HepG2 (cell line): Measurements from ENCODE around the gene KLHL11. TPM values are rescaled to one million over a fixed set of nuclear protein-coding genes. Genes with fewer than 3 reads are reported as not detected.

Source experiments
- GATA4 ChIP-seq: sonication (generic); IDR thresholded peaks from 2 replicates; pipeline ENCODE4 v1.6.1; 2016; ENCODE audit warnings: antibody characterized with exemption, low read depth, borderline replicate concordance
- HNF4A ChIP-seq: sonication (generic); formaldehyde crosslinking; IDR thresholded peaks from 2 replicates; pipeline ENCODE4 v1.4.0; 2020; ENCODE audit warnings: missing genetic modification reagents
- HNF4G ChIP-seq, 2 experiments: sonication (generic) in 1 of 2; formaldehyde crosslinking in 1 of 2; IDR thresholded peaks; 2 replicates each; pipeline versions ENCODE4 v1.4.0 to v1.6.1; 2011 to 2020; ENCODE audit warnings: borderline replicate concordance in 2 of 2, low read depth in 2 of 2, mild to moderate bottlenecking in 2 of 2, low read length in 1 of 2, missing genetic modification reagents in 1 of 2, moderate library complexity in 1 of 2
- KDM5A ChIP-seq: fragments of 200-600 bp; sonication (generic); IDR thresholded peaks from 2 replicates; pipeline ENCODE4 v1.7.0; 2018; ENCODE audit warnings: antibody characterized with exemption, mild to moderate bottlenecking, low read length, borderline replicate concordance
- LCORL ChIP-seq, 2 experiments: fragments of 450-650 bp in 1 of 2; sonication (generic) in 1 of 2; formaldehyde crosslinking in 1 of 2; IDR thresholded peaks; 2 replicates each; pipeline versions ENCODE4 v1.5.0 to v1.6.1; 2017 to 2020; ENCODE audit warnings: antibody characterized with exemption in 1 of 2, missing genetic modification reagents in 1 of 2
- MLLT10 ChIP-seq: sonication (generic); formaldehyde crosslinking; IDR thresholded peaks from 2 replicates; pipeline ENCODE4 v1.4.0; 2020; ENCODE audit warnings: missing genetic modification reagents
- NCOR1 ChIP-seq: fragments of 200-600 bp; sonication (generic); IDR thresholded peaks from 2 replicates; pipeline ENCODE4 v1.7.0; 2017; ENCODE audit warnings: antibody characterized with exemption, low read length, borderline replicate concordance
- NFATC3 ChIP-seq: sonication (generic); formaldehyde crosslinking; IDR thresholded peaks from 2 replicates; pipeline ENCODE4 v1.5.1; 2020; ENCODE audit warnings: mild to moderate bottlenecking, missing genetic modification reagents
- SP1 ChIP-seq, 2 experiments: fragments of 450-650 bp in 1 of 2; sonication (generic) in 1 of 2; formaldehyde crosslinking in 1 of 2; IDR thresholded peaks; 2 replicates each; pipeline versions ENCODE4 v1.4.0 to v1.6.1; 2016 to 2020; ENCODE audit warnings: missing genetic modification reagents in 1 of 2
- STAG1 ChIP-seq: sonication (generic); formaldehyde crosslinking; IDR thresholded peaks from 2 replicates; pipeline ENCODE4 v1.4.0; 2020; ENCODE audit warnings: missing genetic modification reagents
- ZNF563 ChIP-seq: sonication (generic); formaldehyde crosslinking; IDR thresholded peaks from 2 replicates; pipeline ENCODE4 v1.8.0; 2022; ENCODE audit warnings: mild to moderate bottlenecking, moderate library complexity, missing genetic modification reagents
- polyA plus RNA-seq, 8 experiments: library from polyadenylated mRNA; depleted of rRNA in 3 of 8; stranded (reverse) in 7 of 8; unstranded in 1 of 8; fragments of >200 nt; fragmentation: Illumina TruSeq in 4 of 8; extraction: Trizol in 4 of 8; gene quantifications; 2 replicates each; pipeline versions ENCODE4 v1.2.1 to v1.2.3, GENCODE V29; 2011 to 2016; ENCODE audit warnings: low read depth in 4 of 8, missing spikeins in 1 of 8, mixed read lengths in 1 of 8; ENCODE audit not compliant: insufficient read depth in 1 of 8
- total RNA-seq, 5 experiments: library from RNA; depleted of rRNA; stranded (reverse); fragments of >200 nt; fragmentation: Illumina TruSeq; extraction: Trizol; gene quantifications; 2 replicates each; pipeline ENCODE4 v1.2.3, GENCODE V29; 2016; ENCODE audit warnings: low read depth in 1 of 5
- TF ChIP-seq, protein P1 (sequence below): sonication (generic); formaldehyde crosslinking; IDR thresholded peaks from 2 replicates; pipeline ENCODE4 v1.4.0; 2020; ENCODE audit warnings: missing genetic modification reagents
- TF ChIP-seq, protein P2 (sequence below): sonication (generic); formaldehyde crosslinking; IDR thresholded peaks from 2 replicates; pipeline ENCODE4 v1.5.0; 2020; ENCODE audit warnings: mild to moderate bottlenecking, missing genetic modification reagents, borderline replicate concordance
- TF ChIP-seq, protein P3 (sequence below): sonication (generic); formaldehyde crosslinking; IDR thresholded peaks from 2 replicates; pipeline ENCODE4 v1.4.0; 2020; ENCODE audit warnings: missing genetic modification reagents, mild to moderate bottlenecking, borderline replicate concordance
- TF ChIP-seq, protein P4 (sequence below): sonication (generic); formaldehyde crosslinking; IDR thresholded peaks from 2 replicates; pipeline ENCODE4 v1.4.0; 2020; ENCODE audit warnings: missing genetic modification reagents

The KLHL11 gene
- total and polyA plus RNA-seq, 2 of the 13 experiments (the other 11 are each of a cell fraction or from before 2014, with no cell fraction given) = 7.7 to 27.5 TPM

DNA sequence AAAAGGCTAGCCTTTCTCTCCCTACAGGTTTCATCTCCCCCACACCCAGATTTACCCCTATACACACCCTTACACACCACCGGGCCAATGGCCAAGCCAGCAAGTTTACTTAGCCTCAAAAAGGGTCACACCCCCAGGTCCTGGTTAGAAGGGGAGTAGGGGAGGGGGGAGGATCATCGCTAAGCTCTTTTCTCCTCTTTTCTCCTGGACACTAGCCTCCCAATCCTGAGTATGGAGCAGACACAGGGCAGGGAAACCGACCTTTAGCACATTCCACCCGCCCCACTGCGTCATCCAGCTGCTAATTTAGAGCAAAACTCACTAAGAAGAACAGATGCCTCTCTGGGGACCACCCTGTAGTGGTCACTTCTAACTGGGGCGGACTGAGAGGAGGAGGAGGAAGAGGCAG, 49.1 kb upstream of the KLHL11 start (continued):
- peak; percentile 76; the same call in 1 of the 2 replicates for TF ChIP-seq HNF4G (IDR thresholded peaks at IDR 0.05; ENCODE audit: borderline replicate concordance, low read depth, low read length)
- TF ChIP-seq HNF4G (CRISPR knock-in tag; IDR thresholded peaks at IDR 0.05; ENCODE audit: borderline replicate concordance, low read depth) = no peak; the same call in 1 of the 2 replicates
- no peak for TF ChIP-seq MLLT10 (CRISPR knock-in tag)
- TF ChIP-seq HNF4A (CRISPR knock-in tag) = peak; percentile 53; the same call in 1 of the 2 replicates
- TF ChIP-seq NFATC3 (CRISPR knock-in tag) = no peak
- TF ChIP-seq, protein P1, sequence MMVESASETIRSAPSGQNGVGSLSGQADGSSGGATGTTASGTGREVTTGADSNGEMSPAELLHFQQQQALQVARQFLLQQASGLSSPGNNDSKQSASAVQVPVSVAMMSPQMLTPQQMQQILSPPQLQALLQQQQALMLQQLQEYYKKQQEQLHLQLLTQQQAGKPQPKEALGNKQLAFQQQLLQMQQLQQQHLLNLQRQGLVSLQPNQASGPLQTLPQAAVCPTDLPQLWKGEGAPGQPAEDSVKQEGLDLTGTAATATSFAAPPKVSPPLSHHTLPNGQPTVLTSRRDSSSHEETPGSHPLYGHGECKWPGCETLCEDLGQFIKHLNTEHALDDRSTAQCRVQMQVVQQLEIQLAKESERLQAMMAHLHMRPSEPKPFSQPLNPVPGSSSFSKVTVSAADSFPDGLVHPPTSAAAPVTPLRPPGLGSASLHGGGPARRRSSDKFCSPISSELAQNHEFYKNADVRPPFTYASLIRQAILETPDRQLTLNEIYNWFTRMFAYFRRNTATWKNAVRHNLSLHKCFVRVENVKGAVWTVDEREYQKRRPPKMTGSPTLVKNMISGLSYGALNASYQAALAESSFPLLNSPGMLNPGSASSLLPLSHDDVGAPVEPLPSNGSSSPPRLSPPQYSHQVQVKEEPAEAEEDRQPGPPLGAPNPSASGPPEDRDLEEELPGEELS = peak; percentile 47
- TF ChIP-seq, protein P2, sequence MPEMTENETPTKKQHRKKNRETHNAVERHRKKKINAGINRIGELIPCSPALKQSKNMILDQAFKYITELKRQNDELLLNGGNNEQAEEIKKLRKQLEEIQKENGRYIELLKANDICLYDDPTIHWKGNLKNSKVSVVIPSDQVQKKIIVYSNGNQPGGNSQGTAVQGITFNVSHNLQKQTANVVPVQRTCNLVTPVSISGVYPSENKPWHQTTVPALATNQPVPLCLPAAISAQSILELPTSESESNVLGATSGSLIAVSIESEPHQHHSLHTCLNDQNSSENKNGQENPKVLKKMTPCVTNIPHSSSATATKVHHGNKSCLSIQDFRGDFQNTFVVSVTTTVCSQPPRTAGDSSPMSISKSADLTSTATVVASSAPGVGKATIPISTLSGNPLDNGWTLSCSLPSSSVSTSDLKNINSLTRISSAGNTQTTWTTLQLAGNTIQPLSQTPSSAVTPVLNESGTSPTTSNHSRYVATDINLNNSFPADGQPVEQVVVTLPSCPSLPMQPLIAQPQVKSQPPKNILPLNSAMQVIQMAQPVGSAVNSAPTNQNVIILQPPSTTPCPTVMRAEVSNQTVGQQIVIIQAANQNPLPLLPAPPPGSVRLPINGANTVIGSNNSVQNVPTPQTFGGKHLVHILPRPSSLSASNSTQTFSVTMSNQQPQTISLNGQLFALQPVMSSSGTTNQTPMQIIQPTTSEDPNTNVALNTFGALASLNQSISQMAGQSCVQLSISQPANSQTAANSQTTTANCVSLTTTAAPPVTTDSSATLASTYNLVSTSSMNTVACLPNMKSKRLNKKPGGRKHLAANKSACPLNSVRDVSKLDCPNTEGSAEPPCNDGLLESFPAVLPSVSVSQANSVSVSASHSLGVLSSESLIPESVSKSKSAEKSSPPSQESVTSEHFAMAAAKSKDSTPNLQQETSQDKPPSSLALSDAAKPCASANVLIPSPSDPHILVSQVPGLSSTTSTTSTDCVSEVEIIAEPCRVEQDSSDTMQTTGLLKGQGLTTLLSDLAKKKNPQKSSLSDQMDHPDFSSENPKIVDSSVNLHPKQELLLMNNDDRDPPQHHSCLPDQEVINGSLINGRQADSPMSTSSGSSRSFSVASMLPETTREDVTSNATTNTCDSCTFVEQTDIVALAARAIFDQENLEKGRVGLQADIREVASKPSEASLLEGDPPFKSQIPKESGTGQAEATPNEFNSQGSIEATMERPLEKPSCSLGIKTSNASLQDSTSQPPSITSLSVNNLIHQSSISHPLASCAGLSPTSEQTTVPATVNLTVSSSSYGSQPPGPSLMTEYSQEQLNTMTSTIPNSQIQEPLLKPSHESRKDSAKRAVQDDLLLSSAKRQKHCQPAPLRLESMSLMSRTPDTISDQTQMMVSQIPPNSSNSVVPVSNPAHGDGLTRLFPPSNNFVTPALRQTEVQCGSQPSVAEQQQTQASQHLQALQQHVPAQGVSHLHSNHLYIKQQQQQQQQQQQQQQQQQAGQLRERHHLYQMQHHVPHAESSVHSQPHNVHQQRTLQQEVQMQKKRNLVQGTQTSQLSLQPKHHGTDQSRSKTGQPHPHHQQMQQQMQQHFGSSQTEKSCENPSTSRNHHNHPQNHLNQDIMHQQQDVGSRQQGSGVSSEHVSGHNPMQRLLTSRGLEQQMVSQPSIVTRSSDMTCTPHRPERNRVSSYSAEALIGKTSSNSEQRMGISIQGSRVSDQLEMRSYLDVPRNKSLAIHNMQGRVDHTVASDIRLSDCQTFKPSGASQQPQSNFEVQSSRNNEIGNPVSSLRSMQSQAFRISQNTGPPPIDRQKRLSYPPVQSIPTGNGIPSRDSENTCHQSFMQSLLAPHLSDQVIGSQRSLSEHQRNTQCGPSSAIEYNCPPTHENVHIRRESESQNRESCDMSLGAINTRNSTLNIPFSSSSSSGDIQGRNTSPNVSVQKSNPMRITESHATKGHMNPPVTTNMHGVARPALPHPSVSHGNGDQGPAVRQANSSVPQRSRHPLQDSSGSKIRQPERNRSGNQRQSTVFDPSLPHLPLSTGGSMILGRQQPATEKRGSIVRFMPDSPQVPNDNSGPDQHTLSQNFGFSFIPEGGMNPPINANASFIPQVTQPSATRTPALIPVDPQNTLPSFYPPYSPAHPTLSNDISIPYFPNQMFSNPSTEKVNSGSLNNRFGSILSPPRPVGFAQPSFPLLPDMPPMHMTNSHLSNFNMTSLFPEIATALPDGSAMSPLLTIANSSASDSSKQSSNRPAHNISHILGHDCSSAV (CRISPR knock-in tag) = no peak
- TF ChIP-seq NCOR1 = peak; percentile 60; the same call in 1 of the 2 replicates
- TF ChIP-seq LCORL (IDR thresholded peaks at IDR 0.05) = no peak
- peak; percentile 77 for TF ChIP-seq LCORL (CRISPR knock-in tag; IDR thresholded peaks at IDR 0.05)
- TF ChIP-seq, protein P3, sequence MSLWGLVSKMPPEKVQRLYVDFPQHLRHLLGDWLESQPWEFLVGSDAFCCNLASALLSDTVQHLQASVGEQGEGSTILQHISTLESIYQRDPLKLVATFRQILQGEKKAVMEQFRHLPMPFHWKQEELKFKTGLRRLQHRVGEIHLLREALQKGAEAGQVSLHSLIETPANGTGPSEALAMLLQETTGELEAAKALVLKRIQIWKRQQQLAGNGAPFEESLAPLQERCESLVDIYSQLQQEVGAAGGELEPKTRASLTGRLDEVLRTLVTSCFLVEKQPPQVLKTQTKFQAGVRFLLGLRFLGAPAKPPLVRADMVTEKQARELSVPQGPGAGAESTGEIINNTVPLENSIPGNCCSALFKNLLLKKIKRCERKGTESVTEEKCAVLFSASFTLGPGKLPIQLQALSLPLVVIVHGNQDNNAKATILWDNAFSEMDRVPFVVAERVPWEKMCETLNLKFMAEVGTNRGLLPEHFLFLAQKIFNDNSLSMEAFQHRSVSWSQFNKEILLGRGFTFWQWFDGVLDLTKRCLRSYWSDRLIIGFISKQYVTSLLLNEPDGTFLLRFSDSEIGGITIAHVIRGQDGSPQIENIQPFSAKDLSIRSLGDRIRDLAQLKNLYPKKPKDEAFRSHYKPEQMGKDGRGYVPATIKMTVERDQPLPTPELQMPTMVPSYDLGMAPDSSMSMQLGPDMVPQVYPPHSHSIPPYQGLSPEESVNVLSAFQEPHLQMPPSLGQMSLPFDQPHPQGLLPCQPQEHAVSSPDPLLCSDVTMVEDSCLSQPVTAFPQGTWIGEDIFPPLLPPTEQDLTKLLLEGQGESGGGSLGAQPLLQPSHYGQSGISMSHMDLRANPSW (CRISPR knock-in tag) = no peak
- no peak for TF ChIP-seq GATA4
- no peak for TF ChIP-seq ZNF563 (CRISPR knock-in tag)
- no peak for TF ChIP-seq SP1 (IDR thresholded peaks at IDR 0.05)
- TF ChIP-seq SP1 (CRISPR knock-in tag; IDR thresholded peaks at IDR 0.05) = no peak
- TF ChIP-seq STAG1 (CRISPR knock-in tag) = no peak
- TF ChIP-seq, protein P4, sequence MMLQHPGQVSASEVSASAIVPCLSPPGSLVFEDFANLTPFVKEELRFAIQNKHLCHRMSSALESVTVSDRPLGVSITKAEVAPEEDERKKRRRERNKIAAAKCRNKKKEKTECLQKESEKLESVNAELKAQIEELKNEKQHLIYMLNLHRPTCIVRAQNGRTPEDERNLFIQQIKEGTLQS = no peak
- TF ChIP-seq KDM5A = no peak
